Measurements from ENCODE around the gene MCM9.
"Not testable (repeated sequence)": the region's sequence is repeated elsewhere in the genome, so short reads cannot be mapped to it uniquely, and the experiment has no call there.

The MCM9 gene

GRCh38 chr6:118862443-118862842, 72.5 kb downstream of the MCM9 start:
- no peak for DNase-seq

GRCh38 chr6:118860880-118861279, 74.1 kb downstream of the MCM9 start:
- no peak for DNase-seq

GRCh38 chr6:118860363-118860762, 74.6 kb downstream of the MCM9 start:
- no peak for DNase-seq

GRCh38 chr6:118859517-118860064, 75.4 kb downstream of the MCM9 start:
- DNase-seq = no peak

- DNase-seq = no peak
These were observed 78.7 kb downstream of the MCM9 start for GRCh38 chr6:118856301-118856700.

GRCh38 chr6:118853408-118853807, 81.6 kb downstream of the MCM9 start:
- no peak for DNase-seq

GRCh38 chr6:118844915-118845314, 90.0 kb downstream of the MCM9 start:
- no peak for DNase-seq

GRCh38 chr6:118843685-118844390, 91.1 kb downstream of the MCM9 start:
- DNase-seq = no peak

- no peak for DNase-seq
These were observed 104.3 kb downstream of the MCM9 start for GRCh38 chr6:118830691-118831090.

- no peak for DNase-seq
These were observed 105.0 kb downstream of the MCM9 start for GRCh38 chr6:118829817-118830478.

- no peak for DNase-seq
These were observed 108.9 kb downstream of the MCM9 start for GRCh38 chr6:118826096-118826495.

- no peak for DNase-seq
These were observed 109.3 kb downstream of the MCM9 start for GRCh38 chr6:118825661-118826060.

- DNase-seq = no peak
These were observed 119.5 kb downstream of the MCM9 start for GRCh38 chr6:118815495-118815894.

GRCh38 chr6:118813775-118814174, 121.2 kb downstream of the MCM9 start:
- DNase-seq = no peak

- DNase-seq = no peak
These were observed 122.0 kb downstream of the MCM9 start for GRCh38 chr6:118812970-118813369.

- no peak for DNase-seq
These were observed 124.4 kb downstream of the MCM9 start for GRCh38 chr6:118810420-118811027.

GRCh38 chr6:118808793-118809638, 125.9 kb downstream of the MCM9 start:
- DNase-seq = no peak

GRCh38 chr6:118804091-118804490, 130.9 kb downstream of the MCM9 start:
- DNase-seq = no peak

- DNase-seq = no peak
These were observed 133.7 kb downstream of the MCM9 start for GRCh38 chr6:118801257-118801656.

GRCh38 chr6:118800394-118801071, 134.4 kb downstream of the MCM9 start:
- peak; percentile 80 for DNase-seq

GRCh38 chr6:118799826-118800225, 135.1 kb downstream of the MCM9 start:
- no peak for DNase-seq

GRCh38 chr6:118796548-118796947, 138.4 kb downstream of the MCM9 start:
- not testable (repeated sequence) for DNase-seq

Measured in NCI-H1092 (cell line).